Fibroblast of mammary gland (primary cell): Measurements from ENCODE around the gene SUGP1.

ENCODE experiments used
- DNase-seq: peaks from one replicate; pipeline ENCODE4 v3.0.0-alpha.2; 2010; ENCODE audit warnings: low read depth
- H3K4me3 ChIP-seq: 2 replicates; pipeline ENCODE4 v1.5.1; 2011; ENCODE audit warnings: low read depth, mild to moderate bottlenecking, low read length, moderate library complexity; ENCODE audit not compliant: control insufficient read depth
- TF ChIP-seq, protein P1 (sequence below): conservative IDR thresholded peaks from 2 replicates; pipeline ENCODE4 v1.5.1; 2011; ENCODE audit warnings: low read depth, low read length, inconsistent platforms; ENCODE audit not compliant: control insufficient read depth, insufficient read depth

The SUGP1 gene

GRCh38 chr19:19260417-19261214 is 59.7 kb downstream of the SUGP1 start:
- H3K4me3 ChIP-seq: no peak overlapping the region
- TF ChIP-seq, protein P1, sequence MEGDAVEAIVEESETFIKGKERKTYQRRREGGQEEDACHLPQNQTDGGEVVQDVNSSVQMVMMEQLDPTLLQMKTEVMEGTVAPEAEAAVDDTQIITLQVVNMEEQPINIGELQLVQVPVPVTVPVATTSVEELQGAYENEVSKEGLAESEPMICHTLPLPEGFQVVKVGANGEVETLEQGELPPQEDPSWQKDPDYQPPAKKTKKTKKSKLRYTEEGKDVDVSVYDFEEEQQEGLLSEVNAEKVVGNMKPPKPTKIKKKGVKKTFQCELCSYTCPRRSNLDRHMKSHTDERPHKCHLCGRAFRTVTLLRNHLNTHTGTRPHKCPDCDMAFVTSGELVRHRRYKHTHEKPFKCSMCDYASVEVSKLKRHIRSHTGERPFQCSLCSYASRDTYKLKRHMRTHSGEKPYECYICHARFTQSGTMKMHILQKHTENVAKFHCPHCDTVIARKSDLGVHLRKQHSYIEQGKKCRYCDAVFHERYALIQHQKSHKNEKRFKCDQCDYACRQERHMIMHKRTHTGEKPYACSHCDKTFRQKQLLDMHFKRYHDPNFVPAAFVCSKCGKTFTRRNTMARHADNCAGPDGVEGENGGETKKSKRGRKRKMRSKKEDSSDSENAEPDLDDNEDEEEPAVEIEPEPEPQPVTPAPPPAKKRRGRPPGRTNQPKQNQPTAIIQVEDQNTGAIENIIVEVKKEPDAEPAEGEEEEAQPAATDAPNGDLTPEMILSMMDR: no peak
- DNase-seq: no peak

GRCh38 chr19:19259741-19260140 is 60.6 kb downstream of the SUGP1 start:
- TF ChIP-seq, protein P1: no peak
- no peak overlapping the region for H3K4me3 ChIP-seq
- peak; percentile 43 for DNase-seq

GRCh38 chr19:19258589-19259338 is 61.5 kb downstream of the SUGP1 start:
- TF ChIP-seq, protein P1: no peak
- no peak for DNase-seq
- H3K4me3 ChIP-seq: no peak overlapping the region

GRCh38 chr19:19257836-19258588 is 62.3 kb downstream of the SUGP1 start:
- TF ChIP-seq, protein P1: no peak
- no peak overlapping the region for H3K4me3 ChIP-seq
- no peak for DNase-seq

- TF ChIP-seq, protein P1: no peak
- DNase-seq: no peak
- no peak overlapping the region for H3K4me3 ChIP-seq
These were observed 63.2 kb downstream of the SUGP1 start for GRCh38 chr19:19257137-19257536.
